ENCODE results near the gene ADAP1. TPM values are rescaled to one million over a fixed set of nuclear protein-coding genes. Genes with fewer than 3 reads are reported as not detected.

ADAP1 gene
- total RNA-seq, 1 experiment from 2014 or later: 16.4 TPM

- CTCF ChIA-PET: no interaction called here
- Histone ChIP-seq H3K9me3 (ENCODE audit: low read depth, low read length, poor library complexity, severe bottlenecking) (no peaks in the 10 kb centered on the region), H3K4me3 (ENCODE audit: low read depth, low read length, poor library complexity, severe bottlenecking) (no peak overlapping the region), H3K27ac (ENCODE audit: low read depth, low read length, poor library complexity, severe bottlenecking) (no peak overlapping the region), H3K36me3 (ENCODE audit: insufficient read depth, low read length, poor library complexity, severe bottlenecking) (peaks cover 53% of the 10 kb centered on the region), H3K27me3 (replicated peaks; ENCODE audit: insufficient read depth, low read depth, low read length, poor library complexity) (no peaks in the 10 kb centered on the region), H3K4me1 (ENCODE audit: insufficient read depth, low read length, poor library complexity, severe bottlenecking) (peaks cover 11% of the 10 kb centered on the region)
- TF ChIP-seq CTCF (conservative IDR thresholded peaks at IDR 0.05; ENCODE audit: low read depth, low read length) (no peak), EZH2 (IDR thresholded peaks at IDR 0.05; ENCODE audit: borderline replicate concordance, low read depth, low read length, poor library complexity, severe bottlenecking) (no peak)
- intact Hi-C loops (cut with micrococcal nuclease; ENCODE audit: unreplicated experiment): no loop called here
- BruUV-seq (replicated peaks): no TSS peak
- POLR2A ChIA-PET (ENCODE audit: low non-redundant PET): no interaction called here
- DNase-seq (ENCODE audit: low spot score): no peak
These were observed 85.1 kb downstream of the ADAP1 start for GRCh38 chr7:869348-869747.

- TF ChIP-seq CTCF (conservative IDR thresholded peaks at IDR 0.05; ENCODE audit: low read depth, low read length): no peak
- TF ChIP-seq EZH2 (IDR thresholded peaks at IDR 0.05; ENCODE audit: borderline replicate concordance, low read depth, low read length, poor library complexity, severe bottlenecking): no peak
- no peak for DNase-seq (ENCODE audit: low spot score)
- CTCF ChIA-PET: no interaction called here
- no peaks in the 10 kb centered on the region for H3K27me3 ChIP-seq (replicated peaks; ENCODE audit: insufficient read depth, low read depth, low read length, poor library complexity)
- no TSS peak for BruUV-seq (replicated peaks)
- intact Hi-C loops (cut with micrococcal nuclease; ENCODE audit: unreplicated experiment): no loop called here
- H3K4me1 ChIP-seq (ENCODE audit: insufficient read depth, low read length, poor library complexity, severe bottlenecking): no peaks in the 10 kb centered on the region
- H3K27ac ChIP-seq (ENCODE audit: low read depth, low read length, poor library complexity, severe bottlenecking): no peak overlapping the region
- POLR2A ChIA-PET (ENCODE audit: low non-redundant PET): no interaction called here
- no peaks in the 10 kb centered on the region for H3K9me3 ChIP-seq (ENCODE audit: low read depth, low read length, poor library complexity, severe bottlenecking)
- no peak overlapping the region for H3K4me3 ChIP-seq (ENCODE audit: low read depth, low read length, poor library complexity, severe bottlenecking)
- H3K36me3 ChIP-seq (ENCODE audit: insufficient read depth, low read length, poor library complexity, severe bottlenecking): peaks cover 57% of the 10 kb centered on the region
These were observed 86.3 kb downstream of the ADAP1 start for GRCh38 chr7:868189-868486.

- CTCF ChIA-PET: no interaction called here
- no peak overlapping the region for H3K4me3 ChIP-seq (ENCODE audit: low read depth, low read length, poor library complexity, severe bottlenecking)
- H3K36me3 ChIP-seq (ENCODE audit: insufficient read depth, low read length, poor library complexity, severe bottlenecking): peaks cover 62% of the 10 kb centered on the region
- no peaks in the 10 kb centered on the region for H3K27me3 ChIP-seq (replicated peaks; ENCODE audit: insufficient read depth, low read depth, low read length, poor library complexity)
- no peak for DNase-seq (ENCODE audit: low spot score)
- POLR2A ChIA-PET (ENCODE audit: low non-redundant PET): no interaction called here
- H3K4me1 ChIP-seq (ENCODE audit: insufficient read depth, low read length, poor library complexity, severe bottlenecking): peaks cover 2% of the 10 kb centered on the region
- TF ChIP-seq CTCF (conservative IDR thresholded peaks at IDR 0.05; ENCODE audit: low read depth, low read length): no peak
- no peak for TF ChIP-seq EZH2 (IDR thresholded peaks at IDR 0.05; ENCODE audit: borderline replicate concordance, low read depth, low read length, poor library complexity, severe bottlenecking)
- no TSS peak for BruUV-seq (replicated peaks)
- H3K9me3 ChIP-seq (ENCODE audit: low read depth, low read length, poor library complexity, severe bottlenecking): no peaks in the 10 kb centered on the region
- intact Hi-C loops (cut with micrococcal nuclease; ENCODE audit: unreplicated experiment): no loop called here
- no peak overlapping the region for H3K27ac ChIP-seq (ENCODE audit: low read depth, low read length, poor library complexity, severe bottlenecking)
These were observed 86.9 kb downstream of the ADAP1 start for GRCh38 chr7:867406-868188.

All from A673 (cell line).